GM18505 (cell line): ENCODE data around the gene RAD51AP2.
"Not testable (repeated sequence)": the region's sequence is repeated elsewhere in the genome, so short reads cannot be mapped to it uniquely, and the experiment has no call there.

Experiments used
- ATAC-seq: cut with Tn5 transposase; IDR thresholded peaks from one replicate; pipeline ENCODE4 v1.9.1; 2021; ENCODE audit not compliant: unreplicated experiment
- POLR2A ChIP-seq: IDR thresholded peaks from 4 replicates; pipeline ENCODE4 v1.6.1; 2011; ENCODE audit warnings: borderline replicate concordance; ENCODE audit not compliant: insufficient read depth, insufficient read length; ENCODE audit errors: extremely low read depth

RAD51AP2 gene

GRCh38 chr2:17518212-17519154, at the start of gene RAD51AP2:
Gene RAD51AP2, minus strand, starts transcription at chr2:17518440. Its CDS starts 25 bp downstream, at chr2:17518415.
- no peak for TF ChIP-seq POLR2A
- ATAC-seq: peak; percentile 84

GRCh38 chr2:17565726-17566125, 47.5 kb upstream of the RAD51AP2 start:
- not testable (repeated sequence) for ATAC-seq

- TF ChIP-seq POLR2A: no peak
- ATAC-seq: no peak
These were observed 40.6 kb upstream of the RAD51AP2 start for GRCh38 chr2:17558878-17559277.

- TF ChIP-seq POLR2A: no peak
- no peak for ATAC-seq
These were observed 39.8 kb upstream of the RAD51AP2 start for GRCh38 chr2:17558053-17558452.

- TF ChIP-seq POLR2A: no peak
- no peak for ATAC-seq
These were observed 39.4 kb upstream of the RAD51AP2 start for GRCh38 chr2:17557596-17557995.

GRCh38 chr2:17555150-17555549, 36.9 kb upstream of the RAD51AP2 start:
- no peak for ATAC-seq

GRCh38 chr2:17550907-17551306, 32.7 kb upstream of the RAD51AP2 start:
- ATAC-seq: no peak
- no peak for TF ChIP-seq POLR2A

More at GRCh38 chr2:17555150-17555549, 36.9 kb upstream of the RAD51AP2 start:
- TF ChIP-seq POLR2A: no peak

GRCh38 chr2:17547737-17548136, 29.5 kb upstream of the RAD51AP2 start:
- no peak for TF ChIP-seq POLR2A
- ATAC-seq: no peak

- no peak for ATAC-seq
- TF ChIP-seq POLR2A: no peak
These were observed 29.0 kb upstream of the RAD51AP2 start for GRCh38 chr2:17547237-17547636.

- no peak for TF ChIP-seq POLR2A
- no peak for ATAC-seq
These were observed 27.7 kb upstream of the RAD51AP2 start for GRCh38 chr2:17545680-17546613.

GRCh38 chr2:17544256-17544655, 26.0 kb upstream of the RAD51AP2 start:
- TF ChIP-seq POLR2A: no peak
- ATAC-seq: no peak

GRCh38 chr2:17543848-17544247, 25.6 kb upstream of the RAD51AP2 start:
- ATAC-seq: no peak
- TF ChIP-seq POLR2A: no peak

- ATAC-seq: no peak
- no peak for TF ChIP-seq POLR2A
These were observed 25.0 kb upstream of the RAD51AP2 start for GRCh38 chr2:17543131-17543660.
